Measurements from ENCODE around the gene HOXA7.

GRCh38 chr7:27173956-27174873 lies 17.7 kb upstream of the HOXA7 start, which contains the start of gene HOXA10:
- TF ChIP-seq, protein P1, sequence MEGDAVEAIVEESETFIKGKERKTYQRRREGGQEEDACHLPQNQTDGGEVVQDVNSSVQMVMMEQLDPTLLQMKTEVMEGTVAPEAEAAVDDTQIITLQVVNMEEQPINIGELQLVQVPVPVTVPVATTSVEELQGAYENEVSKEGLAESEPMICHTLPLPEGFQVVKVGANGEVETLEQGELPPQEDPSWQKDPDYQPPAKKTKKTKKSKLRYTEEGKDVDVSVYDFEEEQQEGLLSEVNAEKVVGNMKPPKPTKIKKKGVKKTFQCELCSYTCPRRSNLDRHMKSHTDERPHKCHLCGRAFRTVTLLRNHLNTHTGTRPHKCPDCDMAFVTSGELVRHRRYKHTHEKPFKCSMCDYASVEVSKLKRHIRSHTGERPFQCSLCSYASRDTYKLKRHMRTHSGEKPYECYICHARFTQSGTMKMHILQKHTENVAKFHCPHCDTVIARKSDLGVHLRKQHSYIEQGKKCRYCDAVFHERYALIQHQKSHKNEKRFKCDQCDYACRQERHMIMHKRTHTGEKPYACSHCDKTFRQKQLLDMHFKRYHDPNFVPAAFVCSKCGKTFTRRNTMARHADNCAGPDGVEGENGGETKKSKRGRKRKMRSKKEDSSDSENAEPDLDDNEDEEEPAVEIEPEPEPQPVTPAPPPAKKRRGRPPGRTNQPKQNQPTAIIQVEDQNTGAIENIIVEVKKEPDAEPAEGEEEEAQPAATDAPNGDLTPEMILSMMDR (IDR thresholded peaks at IDR 0.05) = no peak
- TF ChIP-seq ZFX (IDR thresholded peaks at IDR 0.05; ENCODE audit: borderline replicate concordance) = no peak
